ENCODE data around the gene LZTR1.

DNA sequence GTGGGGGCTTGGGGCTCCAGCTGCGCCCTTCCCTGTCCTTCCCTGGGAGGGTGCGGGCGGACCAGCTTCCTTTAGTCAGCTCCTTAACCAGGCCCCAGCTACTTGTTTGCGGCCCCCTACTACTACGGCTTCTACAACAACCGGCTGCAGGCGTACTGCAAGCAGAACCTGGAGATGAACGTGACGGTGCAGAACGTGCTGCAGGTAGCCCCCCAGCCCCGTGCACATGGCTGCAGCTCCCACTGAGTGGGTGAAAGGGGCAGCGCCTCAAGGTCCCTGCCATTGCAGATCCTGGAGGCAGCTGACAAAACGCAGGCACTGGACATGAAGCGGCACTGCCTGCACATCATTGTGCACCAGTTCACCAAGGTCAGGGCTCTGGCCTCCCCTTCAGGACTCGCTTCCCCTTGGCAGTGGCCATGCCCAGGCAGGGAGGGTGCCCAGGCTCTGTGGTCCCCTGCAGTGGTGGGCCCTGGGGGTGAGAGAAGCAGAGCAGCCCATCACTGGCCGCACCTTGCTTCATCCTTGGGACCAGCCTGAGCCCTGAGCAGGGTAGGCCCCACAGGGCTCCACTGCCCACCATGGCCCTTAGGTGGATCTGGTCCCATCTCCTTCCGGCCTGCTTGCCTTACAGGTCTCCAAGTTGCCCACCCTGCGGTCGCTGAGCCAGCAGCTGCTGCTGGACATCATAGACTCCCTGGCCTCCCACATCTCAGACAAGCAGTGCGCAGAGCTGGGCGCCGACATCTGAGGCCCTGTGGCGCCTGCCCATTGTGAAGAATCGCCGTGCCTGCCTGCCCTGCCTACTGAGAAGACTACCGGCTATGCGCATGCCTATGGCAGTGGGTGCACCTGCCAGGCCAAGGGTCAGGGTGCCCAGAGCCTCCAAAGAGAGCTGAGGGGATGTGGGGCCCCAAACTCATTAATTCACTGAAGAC is 14.8 kb downstream of the LZTR1 start:
- TF ChIP-seq, protein P1, sequence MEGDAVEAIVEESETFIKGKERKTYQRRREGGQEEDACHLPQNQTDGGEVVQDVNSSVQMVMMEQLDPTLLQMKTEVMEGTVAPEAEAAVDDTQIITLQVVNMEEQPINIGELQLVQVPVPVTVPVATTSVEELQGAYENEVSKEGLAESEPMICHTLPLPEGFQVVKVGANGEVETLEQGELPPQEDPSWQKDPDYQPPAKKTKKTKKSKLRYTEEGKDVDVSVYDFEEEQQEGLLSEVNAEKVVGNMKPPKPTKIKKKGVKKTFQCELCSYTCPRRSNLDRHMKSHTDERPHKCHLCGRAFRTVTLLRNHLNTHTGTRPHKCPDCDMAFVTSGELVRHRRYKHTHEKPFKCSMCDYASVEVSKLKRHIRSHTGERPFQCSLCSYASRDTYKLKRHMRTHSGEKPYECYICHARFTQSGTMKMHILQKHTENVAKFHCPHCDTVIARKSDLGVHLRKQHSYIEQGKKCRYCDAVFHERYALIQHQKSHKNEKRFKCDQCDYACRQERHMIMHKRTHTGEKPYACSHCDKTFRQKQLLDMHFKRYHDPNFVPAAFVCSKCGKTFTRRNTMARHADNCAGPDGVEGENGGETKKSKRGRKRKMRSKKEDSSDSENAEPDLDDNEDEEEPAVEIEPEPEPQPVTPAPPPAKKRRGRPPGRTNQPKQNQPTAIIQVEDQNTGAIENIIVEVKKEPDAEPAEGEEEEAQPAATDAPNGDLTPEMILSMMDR (IDR thresholded peaks at IDR 0.05), result no peak
- no peak for TF ChIP-seq POLR2A (IDR thresholded peaks at IDR 0.05)
